Measurements from ENCODE around the gene NEO1. TPM values are rescaled to one million over a fixed set of nuclear protein-coding genes. Genes with fewer than 3 reads are reported as not detected.

NEO1 gene
- total and polyA plus RNA-seq, 9 of the 15 experiments (the other 6 are each of a cell fraction or from before 2014, with no cell fraction given) = 0.08 to 1.7 (median 0.48) TPM

DNA sequence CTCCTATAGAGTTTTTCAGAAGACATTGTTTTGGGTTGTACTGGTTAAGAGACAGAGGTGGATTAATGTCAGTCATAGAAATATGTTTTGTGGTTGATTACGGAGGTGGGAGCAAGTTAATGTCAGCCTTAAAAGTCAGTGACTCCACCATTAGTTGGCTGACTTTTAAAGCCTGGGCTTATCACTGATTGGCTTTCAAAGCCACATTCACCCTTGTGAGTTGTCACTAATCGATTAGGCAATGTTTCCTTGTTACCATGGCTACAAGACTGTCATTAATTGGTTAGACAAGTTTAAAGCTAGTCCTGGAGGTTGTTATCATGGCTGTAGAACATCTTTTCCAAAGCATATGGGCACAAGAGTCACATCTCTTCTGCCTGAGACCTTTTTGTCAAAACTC lies 73.0 kb downstream of the NEO1 start:
- no peaks in the 10 kb centered on the region for H3K9me1 ChIP-seq (ENCODE audit: control insufficient read depth, insufficient read depth, low read length)
- CTCF ChIA-PET (ENCODE audit: low intra/inter-chr PET ratio) = no interaction called here
- no peaks in the 10 kb centered on the region for H3K9me3 ChIP-seq (replicated peaks; ENCODE audit: control insufficient read depth, insufficient read depth, low read depth, low read length)
- no peaks in the 10 kb centered on the region for H3K36me3 ChIP-seq (ENCODE audit: control insufficient read depth, insufficient read depth, low read length)
- TF ChIP-seq PATZ1 (CRISPR knock-in tag; IDR thresholded peaks at IDR 0.05; ENCODE audit: borderline replicate concordance) (no peak), ERF (CRISPR knock-in tag; IDR thresholded peaks at IDR 0.05) (no peak), RFX1 (IDR thresholded peaks at IDR 0.05) (peak; percentile 53), ZNF121 (CRISPR knock-in tag; conservative IDR thresholded peaks at IDR 0.05) (no peak)
- TF ChIP-seq, protein P1, sequence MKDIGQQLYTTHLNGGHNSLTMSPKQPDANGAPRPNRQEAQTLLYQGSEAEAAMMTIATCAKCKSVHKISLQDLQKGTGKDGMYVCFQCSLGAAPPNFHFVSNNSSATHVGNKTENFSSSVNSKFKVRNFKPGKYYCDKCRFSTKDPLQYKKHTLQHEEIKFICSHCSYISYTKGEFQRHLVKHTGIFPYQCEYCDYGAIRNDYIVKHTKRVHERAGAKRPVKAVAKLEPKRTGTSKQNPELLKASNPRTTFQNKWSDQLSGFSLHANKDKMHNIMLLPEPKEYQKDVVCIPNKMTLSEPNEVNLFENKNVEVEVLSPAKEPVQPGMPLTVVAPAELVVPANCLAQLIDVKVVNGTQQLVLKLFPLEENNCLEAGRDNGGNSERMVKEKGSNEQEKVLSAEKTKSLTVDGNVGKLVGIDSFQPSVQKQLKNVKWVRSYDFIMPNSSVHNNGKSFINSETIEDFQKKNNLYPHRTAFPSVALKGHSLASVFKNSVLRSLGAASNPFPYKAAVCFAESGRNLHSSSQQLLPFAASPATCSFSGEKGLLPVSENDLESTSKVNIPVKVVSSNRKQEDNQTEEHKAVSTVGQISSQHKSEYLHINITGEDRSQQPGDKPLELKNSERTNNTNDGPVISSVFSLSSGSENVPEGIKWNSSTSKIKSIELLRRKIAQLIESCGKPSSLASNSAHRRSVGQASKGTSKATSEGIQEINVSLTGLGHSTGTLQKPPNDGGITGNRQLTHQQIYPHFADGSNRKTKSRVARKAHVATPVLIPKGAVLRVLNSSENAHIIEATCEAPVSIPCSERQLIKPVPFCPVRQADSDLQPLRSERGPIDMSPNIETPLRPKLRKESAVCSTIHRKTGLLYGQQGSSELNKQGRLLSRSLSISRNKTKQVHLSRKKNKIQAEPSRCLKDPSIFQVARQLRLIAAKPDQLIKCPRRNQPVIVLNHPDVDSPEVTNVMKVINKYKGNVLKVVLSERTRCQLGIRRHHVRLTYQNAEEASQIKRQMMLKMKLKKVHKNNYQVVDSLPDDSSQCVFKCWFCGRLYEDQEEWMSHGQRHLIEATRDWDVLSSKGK (CRISPR knock-in tag; IDR thresholded peaks at IDR 0.05) = no peak
- WGBS (ENCODE audit: insufficient coverage, low coverage, missing lambda C conversion rate) = 3% methylated on average over 2 of the region's 2 CpGs
- no peak overlapping the region for H2AFZ ChIP-seq (ENCODE audit: low read depth, low read length)
- in situ Hi-C loops (cut with MboI) (no loop called here), intact Hi-C loops (cut with micrococcal nuclease) (no loop called here)
- DNase-seq (ENCODE audit: extremely low read depth in 1 of 4, low spot score in 3 of 4) = no peak
- H3K4me1 ChIP-seq (replicated peaks in 1 of 2; ENCODE audit: control insufficient read depth in 2 of 2, insufficient read depth in 2 of 2, low read length in 2 of 2) = no peaks in the 10 kb centered on the region
- no peak overlapping the region for H3K4me2 ChIP-seq (ENCODE audit: insufficient read depth, low read length)
- POLR2A ChIA-PET = interaction anchor here (0.7 to 0.8 kb wide), 2 partner anchors 11 to 23 kb away, joined by 3 read pairs; no protein-coding TSS in a partner anchor
- no peak overlapping the region for H3K27ac ChIP-seq (ENCODE audit: extremely low read depth, low read depth, low read length)
- no peak overlapping the region for H3K4me3 ChIP-seq
- FAIRE-seq = no peak
- no peaks in the 10 kb centered on the region for H3K79me2 ChIP-seq (ENCODE audit: control insufficient read depth, insufficient read depth, low read length)
- no peak overlapping the region for H3K9ac ChIP-seq (ENCODE audit: insufficient read depth in 1 of 2, low read depth in 2 of 2, low read length in 2 of 2)
- no TSS peak for BruUV-seq (replicated peaks)
- no peaks in the 10 kb centered on the region for H4K20me1 ChIP-seq (replicated peaks; ENCODE audit: control insufficient read depth, insufficient read depth, low read length)
- no peaks in the 10 kb centered on the region for H3K27me3 ChIP-seq (ENCODE audit: control insufficient read depth in 2 of 2, insufficient read depth in 2 of 2, low read length in 2 of 2)
- ATAC-seq = no peak
